NCI-H2227 treated with DMSO at 0.1 percent for 48 hours (cell line): ENCODE measurements around the gene FAM193B.
"Not testable (repeated sequence)": the region's sequence is repeated elsewhere in the genome, so short reads cannot be mapped to it uniquely, and the experiment has no call there.

ENCODE experiments used
- DNase-seq: peaks from one replicate; lab custom pipeline; 2025; lab: John Stamatoyannopoulos, UW

The FAM193B gene

DNA sequence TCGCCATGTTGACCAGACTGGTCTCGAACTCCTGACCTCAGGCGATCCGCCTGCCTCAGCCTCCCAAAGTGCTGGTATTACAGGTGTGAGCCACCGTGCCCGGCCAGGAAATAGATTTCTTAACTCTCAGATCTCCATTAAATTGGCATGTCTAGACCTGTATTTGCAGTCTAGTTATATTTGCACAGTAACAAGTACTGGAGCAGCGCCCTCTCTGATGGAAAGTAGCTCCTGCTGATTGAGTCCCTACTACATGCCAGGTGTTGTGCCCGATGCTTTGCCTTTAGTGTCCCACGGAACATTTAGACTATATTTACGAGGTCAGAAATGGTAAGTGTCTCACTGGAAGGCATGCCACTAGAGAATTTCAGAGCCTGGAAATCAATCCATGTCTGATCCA is 21.8 kb upstream of the FAM193B start:
- no peak for DNase-seq

DNA sequence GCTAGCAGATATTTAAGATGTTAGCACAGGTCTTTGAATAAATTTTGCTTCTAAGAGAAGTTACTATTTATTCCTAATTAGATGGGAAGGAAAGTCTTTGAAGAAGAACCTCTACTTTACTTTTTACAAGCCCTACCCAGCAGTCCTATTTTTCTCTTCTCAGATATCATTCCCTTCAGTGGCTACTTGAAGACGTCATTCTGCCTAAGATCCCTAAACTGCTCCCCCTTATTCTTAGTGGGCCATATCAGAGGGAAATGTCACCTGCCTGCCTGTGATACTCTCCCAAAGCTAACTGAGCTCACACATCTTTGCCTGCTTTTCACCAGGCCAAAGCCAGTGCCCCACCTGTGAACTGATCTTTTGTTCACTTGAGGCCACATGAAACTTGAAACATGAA is 21.1 kb upstream of the FAM193B start:
- DNase-seq, result no peak

GRCh38 chr5:177569894-177570293 is 15.5 kb upstream of the FAM193B start:
- no peak for DNase-seq

- DNase-seq, result no peak
Measured at GRCh38 chr5:177568326-177568725, 14.0 kb upstream of the FAM193B start.

DNA sequence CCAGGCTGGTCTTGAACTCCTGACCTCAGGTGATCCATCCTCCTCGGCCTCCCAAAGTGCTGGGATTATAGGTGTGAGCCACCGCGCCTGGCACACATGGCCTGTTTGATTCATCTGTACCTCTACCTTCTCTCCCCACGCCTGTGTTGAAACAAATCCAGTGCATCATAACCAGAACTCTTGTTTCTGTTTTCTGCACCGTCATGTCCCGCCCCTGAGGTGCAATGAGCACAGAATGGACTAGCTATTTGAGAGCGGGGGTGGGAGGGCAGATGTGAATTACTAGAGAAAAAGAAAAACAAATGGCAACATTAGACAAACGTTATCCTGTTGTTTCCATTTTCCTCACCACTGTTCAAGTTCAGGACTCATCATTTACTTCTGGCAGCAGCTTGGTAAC is 10.7 kb upstream of the FAM193B start:
- DNase-seq, result no peak

DNA sequence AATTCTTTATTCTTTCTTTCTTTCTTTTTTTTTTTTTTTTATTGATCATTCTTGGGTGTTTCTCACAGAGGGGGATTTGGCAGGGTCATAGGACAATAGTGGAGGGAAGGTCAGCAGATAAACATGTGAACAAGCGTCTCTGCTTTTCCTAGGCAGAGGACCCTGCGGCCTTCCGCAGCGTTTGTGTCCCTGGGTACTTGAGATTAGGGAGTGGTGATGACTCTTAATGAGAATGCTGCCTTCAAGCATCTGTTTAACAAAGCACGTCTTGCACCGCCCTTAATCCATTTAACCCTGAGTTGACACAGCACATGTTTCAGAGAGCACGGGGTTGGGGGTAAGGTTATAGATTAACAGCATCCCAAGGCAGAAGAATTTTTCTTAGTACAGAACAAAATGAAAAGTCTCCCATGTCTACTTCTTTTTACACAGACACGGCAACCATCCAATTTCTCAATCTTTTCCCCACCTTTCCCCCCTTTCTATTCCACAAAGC is 5.1 kb upstream of the FAM193B start:
- DNase-seq, result not testable (repeated sequence)

- DNase-seq, result no peak
Measured at GRCh38 chr5:177557796-177558195, 3.4 kb upstream of the FAM193B start.

DNA sequence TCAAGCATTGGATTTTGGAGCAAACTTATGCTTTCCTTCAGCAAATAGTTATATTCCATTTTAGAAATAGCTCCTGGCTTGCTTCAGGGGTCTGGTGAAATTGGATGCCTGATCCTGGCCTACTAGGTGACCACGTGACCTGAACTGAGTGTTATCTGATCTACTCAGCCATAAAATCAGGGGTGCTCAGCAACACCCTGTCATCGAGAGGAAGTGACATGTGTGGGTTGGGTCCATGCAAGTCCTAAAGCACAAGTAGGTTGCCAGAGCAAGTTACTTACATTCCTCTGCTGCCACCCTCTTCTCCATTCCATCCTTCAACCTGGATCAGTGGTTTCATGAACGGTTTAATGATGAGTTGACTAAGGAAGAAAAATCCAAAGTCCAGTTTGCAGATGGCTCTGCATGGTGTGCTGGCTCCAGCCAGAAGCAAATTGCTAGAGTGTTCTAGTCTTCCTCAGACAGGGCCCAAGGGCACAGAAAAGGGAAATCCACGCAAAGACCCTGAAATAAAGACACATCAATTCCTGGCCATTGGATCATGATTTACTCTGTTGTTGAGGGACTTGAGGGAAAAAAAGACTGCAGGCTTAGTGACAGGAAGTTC is 2.8 kb upstream of the FAM193B start:
- no peak for DNase-seq

DNA sequence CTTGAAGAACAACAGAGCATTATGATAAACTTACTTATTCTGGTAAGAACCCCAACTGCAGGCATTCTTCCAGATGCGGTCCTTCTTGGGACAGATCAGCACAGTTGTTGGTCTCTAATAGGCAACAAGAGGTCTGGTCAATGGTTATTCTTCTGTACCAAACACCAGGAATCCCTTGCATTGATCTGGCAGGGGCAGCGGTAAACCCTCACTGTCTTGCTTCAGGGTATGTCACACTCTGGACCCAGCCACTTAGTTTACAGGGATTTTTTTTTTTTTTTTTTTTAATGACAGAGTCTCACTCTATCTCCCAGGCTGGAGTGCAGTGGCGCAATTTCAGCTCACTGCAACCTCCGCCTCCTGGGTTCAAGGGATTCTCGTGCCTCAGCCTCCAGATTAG is 1.3 kb upstream of the FAM193B start:
- no peak for DNase-seq

GRCh38 chr5:177555228-177555627 is 865 bp upstream of the FAM193B start:
- no peak for DNase-seq

DNA sequence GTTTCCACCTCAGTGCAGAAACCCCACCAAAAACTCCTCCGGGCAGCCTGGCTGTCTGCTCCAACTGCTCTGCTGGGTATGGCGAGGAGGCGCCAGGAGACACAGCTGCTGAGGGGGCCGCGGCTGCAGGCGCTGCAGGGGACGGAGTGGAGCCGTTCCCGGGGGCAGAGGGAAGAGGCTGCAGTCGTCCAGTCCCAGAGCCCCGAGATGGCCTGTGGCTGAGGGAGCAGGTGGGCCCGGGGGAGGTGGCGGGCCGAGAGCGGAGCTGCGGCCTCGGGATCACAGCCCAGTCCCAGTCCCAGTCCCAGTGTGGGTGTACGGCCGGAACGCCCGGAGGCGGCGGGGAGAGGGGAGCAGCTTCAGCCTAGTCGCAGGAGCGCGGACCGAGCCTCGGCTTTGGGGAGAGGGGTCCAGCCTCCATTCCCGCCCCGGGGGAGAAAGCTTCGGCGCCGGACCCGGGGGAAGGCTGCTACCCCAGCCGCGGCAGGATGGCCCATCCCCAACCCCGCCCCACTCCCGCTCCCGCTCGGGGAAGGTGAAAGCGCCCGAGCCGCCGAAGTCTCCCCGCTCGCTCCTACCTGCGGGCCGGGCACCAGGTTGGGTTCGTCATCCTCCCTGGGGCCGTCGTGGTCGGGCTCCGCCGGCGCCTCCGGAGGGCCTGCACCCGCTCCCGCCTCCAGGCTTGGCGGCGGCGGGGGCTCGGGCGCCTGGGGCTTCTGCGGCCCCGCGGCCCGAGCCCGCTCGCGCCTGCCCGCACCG is 513 bp downstream of the FAM193B start:
- no peak for DNase-seq

GRCh38 chr5:177552839-177553455 is 1.4 kb downstream of the FAM193B start:
- DNase-seq, result no peak

- DNase-seq, result no peak
Measured at GRCh38 chr5:177550122-177550521, 4.2 kb downstream of the FAM193B start.

DNA sequence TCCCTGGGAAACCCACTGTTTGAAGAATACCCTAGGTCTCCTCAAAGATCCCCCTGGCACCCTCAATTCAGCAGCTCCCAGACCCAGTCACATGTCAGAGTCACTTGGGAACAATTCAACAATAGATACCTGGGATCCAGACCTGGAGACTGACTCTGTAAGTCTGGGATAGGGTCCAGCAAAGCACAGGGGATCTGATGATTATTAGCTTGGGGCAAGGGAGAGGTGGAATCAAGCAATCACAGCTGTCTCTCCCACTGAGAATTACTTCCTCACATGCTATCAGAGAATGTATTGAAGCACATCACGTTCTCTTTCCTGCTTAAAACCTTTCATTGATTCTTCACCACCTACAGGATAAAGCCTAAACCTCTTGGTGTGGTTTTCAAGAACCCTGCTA is 5.9 kb downstream of the FAM193B start:
- DNase-seq, result no peak

GRCh38 chr5:177547736-177548135 is 6.6 kb downstream of the FAM193B start:
- DNase-seq, result no peak

- DNase-seq, result no peak
Measured at GRCh38 chr5:177546258-177546741, 8.1 kb downstream of the FAM193B start.

- no peak for DNase-seq
Measured at GRCh38 chr5:177545487-177546257, 8.7 kb downstream of the FAM193B start.

DNA sequence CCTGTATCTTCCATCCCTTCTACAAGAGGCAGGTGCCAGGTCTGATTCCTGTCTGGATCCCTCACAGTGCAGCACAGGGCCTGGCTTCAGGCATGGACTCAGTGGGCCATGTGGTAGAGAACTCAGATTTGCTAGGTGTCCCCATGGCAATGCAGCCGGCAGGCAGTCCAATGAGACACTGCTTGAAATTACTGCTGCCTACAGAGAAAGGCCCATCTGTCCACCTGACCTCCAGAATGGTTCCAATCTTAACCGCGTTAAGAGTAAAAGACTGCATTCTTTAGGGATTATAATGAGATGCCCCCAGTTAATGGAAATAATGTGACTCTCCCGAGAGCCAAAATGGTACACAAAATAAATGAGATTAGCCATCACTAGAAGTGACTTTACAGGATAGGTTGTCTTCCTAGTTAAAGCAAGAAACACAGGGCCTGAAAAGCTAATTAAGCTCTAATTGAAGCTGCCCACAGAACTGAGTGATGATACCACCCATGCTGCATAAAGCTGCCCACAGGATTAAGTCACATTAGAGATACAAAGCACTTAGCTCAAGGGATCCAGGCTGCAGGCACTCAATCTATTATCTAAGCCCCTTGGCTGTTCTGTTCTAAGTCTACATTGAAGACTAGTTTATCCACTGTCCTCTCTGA is 11.4 kb downstream of the FAM193B start:
- no peak for DNase-seq

DNA sequence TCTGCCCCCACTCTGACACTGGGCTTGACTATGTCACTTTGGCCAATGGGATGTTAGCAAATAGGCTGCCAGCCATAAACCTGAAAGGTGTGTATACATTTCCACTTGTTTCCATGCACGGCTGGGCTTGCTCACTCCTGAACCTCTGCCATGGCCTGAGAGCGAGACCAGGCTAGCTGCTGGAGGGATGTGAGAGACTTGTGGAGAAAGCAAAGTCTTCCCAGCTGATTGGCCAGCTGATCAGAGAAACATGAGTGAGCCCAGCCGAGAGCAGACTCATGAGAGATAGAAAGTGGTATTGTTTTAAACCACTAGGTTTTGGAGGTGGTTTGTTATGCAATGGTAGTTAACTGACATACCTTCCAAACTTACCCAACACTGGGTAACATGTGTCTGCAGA is 13.9 kb downstream of the FAM193B start:
- no peak for DNase-seq

- DNase-seq, result no peak
Measured at GRCh38 chr5:177539411-177539810, 15.0 kb downstream of the FAM193B start.

DNA sequence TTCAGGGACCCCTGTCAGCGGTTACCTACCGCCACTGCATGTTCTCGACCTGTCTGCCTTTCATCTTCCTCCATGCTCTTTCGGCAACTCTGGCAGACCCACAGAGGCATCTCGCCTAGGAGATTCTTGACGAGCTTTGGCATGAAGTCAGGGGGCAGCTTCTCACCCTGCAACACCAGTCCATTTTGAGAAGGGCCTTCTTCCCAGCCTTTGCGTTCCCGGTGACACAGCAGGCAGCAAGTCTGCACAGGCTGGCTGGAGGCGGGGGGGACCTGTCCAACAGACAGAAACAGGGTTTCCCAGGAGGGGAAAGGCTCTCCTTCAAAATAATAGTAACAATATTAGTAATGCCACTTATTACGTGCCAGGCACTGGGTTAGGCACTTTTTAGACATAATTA is 15.5 kb downstream of the FAM193B start:
- no peak for DNase-seq
